Chondrocyte (in vitro differentiated cells): ENCODE measurements around the gene CGB8. TPM values are rescaled to one million over a fixed set of nuclear protein-coding genes. Genes with fewer than 3 reads are reported as not detected.

ENCODE experiments used
- DNase-seq: peaks from one replicate; pipeline ENCODE4 v3.0.0; 2021; ENCODE audit warnings: mixed read lengths, low spot score
- H3K27ac Mint-ChIP-seq: one replicate; pipeline ENCODE4 v1.8.0; 2021; ENCODE audit warnings: mild to moderate bottlenecking, moderate library complexity, mixed read lengths; ENCODE audit not compliant: unreplicated experiment
- H3K27me3 Mint-ChIP-seq: 2 replicates; pipeline ENCODE4 v1.8.0; 2021; ENCODE audit warnings: low read depth, mixed read lengths
- H3K36me3 Mint-ChIP-seq: 2 replicates; pipeline ENCODE4 v1.8.0; 2021; ENCODE audit warnings: low read depth, mixed read lengths
- H3K4me1 Mint-ChIP-seq: 2 replicates; pipeline ENCODE4 v1.8.0; 2021; ENCODE audit warnings: low read depth, mild to moderate bottlenecking, mixed read lengths
- H3K4me3 Mint-ChIP-seq: one replicate; pipeline ENCODE4 v1.8.0; 2021; ENCODE audit warnings: mild to moderate bottlenecking, moderate library complexity, mixed read lengths; ENCODE audit not compliant: unreplicated experiment
- H3K9me3 Mint-ChIP-seq: 2 replicates; pipeline ENCODE4 v1.8.0; 2021; ENCODE audit warnings: low read depth, mixed read lengths
- CTCF ChIP-seq: fragments of 200-600 bp; sonication (generic); IDR thresholded peaks from 2 replicates; pipeline ENCODE4 v1.5.0; 2021; ENCODE audit warnings: antibody characterized with exemption, mild to moderate bottlenecking, moderate library complexity
- total RNA-seq: library from RNA; stranded (reverse); gene quantifications from 3 replicates; pipeline ENCODE4 v1.2.1, GENCODE V29; 2021

Gene CGB8
- total RNA-seq, 1 donor from 2014 or later = 2.4 TPM

- H3K36me3 Mint-ChIP-seq = peaks cover 7% of the 10 kb centered on the region
- peak; percentile 81 for TF ChIP-seq CTCF
- peaks cover 4% of the 10 kb centered on the region for H3K27me3 Mint-ChIP-seq
- H3K4me1 Mint-ChIP-seq = peaks cover 10% of the 10 kb centered on the region
- no peak overlapping the region for H3K27ac Mint-ChIP-seq
- no peak for DNase-seq
- H3K9me3 Mint-ChIP-seq = no peaks in the 10 kb centered on the region
- peak overlapping the region; percentile 61 for H3K4me3 Mint-ChIP-seq
Measured at GRCh38 chr19:49017666-49018351, 31.1 kb downstream of the CGB8 start.

GRCh38 chr19:49017041-49017665 is 31.8 kb downstream of the CGB8 start, which contains the start of gene LHB:
TSS of gene LHB (minus strand) at chr19:49017091. CDS start at chr19:49017081, 10 bp downstream.
- no peak within 1 kb of the TSS for H3K27ac Mint-ChIP-seq
- H3K27me3 Mint-ChIP-seq = peaks cover 4% of the 10 kb centered on the region
- DNase-seq = no peak
- H3K4me3 Mint-ChIP-seq = peak within 1 kb of the TSS; percentile 61
- TF ChIP-seq CTCF = no peak
- H3K4me1 Mint-ChIP-seq = peaks cover 10% of the 10 kb centered on the region
- no peaks in the 10 kb centered on the region for H3K9me3 Mint-ChIP-seq
- H3K36me3 Mint-ChIP-seq = peaks cover 7% of the 10 kb centered on the region

DNA sequence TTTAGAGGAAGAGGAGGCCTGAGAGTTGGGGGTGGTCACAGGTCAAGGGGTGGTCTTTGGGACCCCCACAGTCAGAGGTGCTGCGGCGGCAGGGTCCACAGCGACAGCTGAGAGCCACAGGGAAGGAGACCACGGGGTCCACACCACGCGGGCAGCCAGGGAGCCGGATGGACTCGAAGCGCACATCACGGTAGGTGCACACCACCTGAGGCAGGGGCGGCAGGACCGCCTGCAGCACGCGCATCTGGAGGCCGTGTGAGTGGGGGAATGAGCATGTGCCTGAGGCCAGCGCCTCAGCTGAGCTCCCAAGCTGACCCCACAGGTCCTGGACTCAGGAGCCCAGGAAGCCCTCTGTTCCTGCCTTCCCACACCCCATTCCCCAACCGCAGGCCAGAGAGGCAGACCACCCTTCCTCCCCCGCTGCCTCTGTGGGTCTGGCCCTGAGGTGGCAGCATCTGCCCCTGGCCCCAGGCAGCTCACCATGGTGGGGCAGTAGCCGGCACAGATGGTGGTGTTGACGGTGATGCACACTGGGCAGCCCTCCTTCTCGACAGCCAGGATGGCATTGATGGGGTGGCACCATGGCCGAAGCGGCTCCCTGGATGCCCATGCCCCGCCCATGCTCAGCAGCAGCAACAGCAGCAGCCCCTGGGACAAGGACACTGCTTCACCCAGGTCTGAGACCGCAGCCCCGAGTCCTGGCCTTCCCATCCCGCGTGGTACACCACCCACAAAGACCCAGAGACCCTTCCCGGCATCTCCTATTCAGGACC is 32.7 kb downstream of the CGB8 start:
- no peak for TF ChIP-seq CTCF
- no peaks in the 10 kb centered on the region for H3K9me3 Mint-ChIP-seq
- peaks cover 4% of the 10 kb centered on the region for H3K27me3 Mint-ChIP-seq
- no peak overlapping the region for H3K27ac Mint-ChIP-seq
- H3K36me3 Mint-ChIP-seq = peaks cover 9% of the 10 kb centered on the region
- peaks cover 8% of the 10 kb centered on the region for H3K4me1 Mint-ChIP-seq
- DNase-seq = no peak
- no peak overlapping the region for H3K4me3 Mint-ChIP-seq

GRCh38 chr19:49014870-49015255 is 34.0 kb downstream of the CGB8 start:
- Mint-ChIP-seq H3K27me3 (peaks cover 4% of the 10 kb centered on the region), H3K9me3 (no peaks in the 10 kb centered on the region), H3K27ac (no peak overlapping the region), H3K36me3 (peaks cover 14% of the 10 kb centered on the region), H3K4me3 (no peak overlapping the region), H3K4me1 (peaks cover 5% of the 10 kb centered on the region)
- no peak for DNase-seq
- TF ChIP-seq CTCF = no peak

- DNase-seq = no peak
- peaks cover 4% of the 10 kb centered on the region for H3K4me1 Mint-ChIP-seq
- no peaks in the 10 kb centered on the region for H3K9me3 Mint-ChIP-seq
- H3K36me3 Mint-ChIP-seq = peaks cover 14% of the 10 kb centered on the region
- no peak overlapping the region for H3K4me3 Mint-ChIP-seq
- peaks cover 4% of the 10 kb centered on the region for H3K27me3 Mint-ChIP-seq
- no peak for TF ChIP-seq CTCF
- H3K27ac Mint-ChIP-seq = no peak overlapping the region
Measured at GRCh38 chr19:49014123-49014869, 34.6 kb downstream of the CGB8 start.
